ENCODE results near the gene DGKI. TPM values are rescaled to one million over a fixed set of nuclear protein-coding genes. Genes with fewer than 3 reads are reported as not detected.

DGKI gene
- total RNA-seq, 1 experiment from 2014 or later: 0.41 TPM

- CTCF ChIA-PET: no interaction called here
- H3F3A ChIP-seq (ENCODE audit: insufficient read depth, low read depth): no peaks in the 10 kb centered on the region
- H3K36me3 ChIP-seq (ENCODE audit: low read depth): no peaks in the 10 kb centered on the region
- H3K79me2 ChIP-seq (ENCODE audit: low read depth): no peaks in the 10 kb centered on the region
- no peak overlapping the region for H3K27ac ChIP-seq
- H2AFZ ChIP-seq: no peak overlapping the region
- no peaks in the 10 kb centered on the region for H3K9me3 ChIP-seq (ENCODE audit: insufficient read depth, low read depth)
- no peak for DNase-seq
- POLR2A ChIA-PET (ENCODE audit: unreplicated experiment): no interaction called here
- H3K4me3 ChIP-seq: no peak overlapping the region
- BruUV-seq (replicated peaks): no TSS peak
- H3K9me2 ChIP-seq (ENCODE audit: insufficient read depth): no peaks in the 10 kb centered on the region
- intact Hi-C loops (cut with micrococcal nuclease; ENCODE audit: unreplicated experiment): no loop called here
- H3K4me2 ChIP-seq: no peak overlapping the region
- H4K20me1 ChIP-seq (ENCODE audit: insufficient read depth): no peaks in the 10 kb centered on the region
- peaks cover 54% of the 10 kb centered on the region for H3K27me3 ChIP-seq (ENCODE audit: insufficient read depth, low read depth)
- TF ChIP-seq EZH2 (IDR thresholded peaks at IDR 0.05; ENCODE audit: low read depth): no peak
- no peak for TF ChIP-seq CTCF (conservative IDR thresholded peaks at IDR 0.05)
- no peaks in the 10 kb centered on the region for H3K4me1 ChIP-seq (replicated peaks; ENCODE audit: insufficient read depth)
These were observed 162.0 kb downstream of the DGKI start for GRCh38 chr7:137684776-137685175.

GRCh38 chr7:137684316-137684715 lies 162.5 kb downstream of the DGKI start:
- CTCF ChIA-PET: interaction anchor here (0.8 kb wide), 1 partner anchor 17 kb away, joined by 3 read pairs; no protein-coding TSS in a partner anchor
- BruUV-seq (replicated peaks): no TSS peak
- Histone ChIP-seq H3K4me2 (no peak overlapping the region), H3K36me3 (ENCODE audit: low read depth) (no peaks in the 10 kb centered on the region), H3K79me2 (ENCODE audit: low read depth) (no peaks in the 10 kb centered on the region), H4K20me1 (ENCODE audit: insufficient read depth) (no peaks in the 10 kb centered on the region), H3K9me3 (ENCODE audit: insufficient read depth, low read depth) (no peaks in the 10 kb centered on the region), H3K4me3 (no peak overlapping the region), H3K9me2 (ENCODE audit: insufficient read depth) (no peaks in the 10 kb centered on the region), H3K4me1 (replicated peaks; ENCODE audit: insufficient read depth) (no peaks in the 10 kb centered on the region), H2AFZ (no peak overlapping the region), H3K27me3 (ENCODE audit: insufficient read depth, low read depth) (peaks cover 52% of the 10 kb centered on the region), H3K27ac (no peak overlapping the region), H3F3A (ENCODE audit: insufficient read depth, low read depth) (no peaks in the 10 kb centered on the region)
- TF ChIP-seq EZH2 (IDR thresholded peaks at IDR 0.05; ENCODE audit: low read depth): no peak
- TF ChIP-seq CTCF (conservative IDR thresholded peaks at IDR 0.05): no peak
- DNase-seq: no peak
- intact Hi-C loops (cut with micrococcal nuclease; ENCODE audit: unreplicated experiment): no loop called here
- POLR2A ChIA-PET (ENCODE audit: unreplicated experiment): no interaction called here

- ChIA-PET POLR2A (ENCODE audit: unreplicated experiment) (no interaction called here), CTCF (no interaction called here)
- H3F3A ChIP-seq (ENCODE audit: insufficient read depth, low read depth): no peaks in the 10 kb centered on the region
- H3K36me3 ChIP-seq (ENCODE audit: low read depth): no peaks in the 10 kb centered on the region
- no peak overlapping the region for H3K27ac ChIP-seq
- no peak overlapping the region for H2AFZ ChIP-seq
- no peak overlapping the region for H3K4me2 ChIP-seq
- BruUV-seq (replicated peaks): no TSS peak
- no peaks in the 10 kb centered on the region for H3K9me3 ChIP-seq (ENCODE audit: insufficient read depth, low read depth)
- no peak for DNase-seq
- intact Hi-C loops (cut with micrococcal nuclease; ENCODE audit: unreplicated experiment): no loop called here
- H3K79me2 ChIP-seq (ENCODE audit: low read depth): no peaks in the 10 kb centered on the region
- no peak overlapping the region for H3K4me3 ChIP-seq
- H3K9me2 ChIP-seq (ENCODE audit: insufficient read depth): no peaks in the 10 kb centered on the region
- H4K20me1 ChIP-seq (ENCODE audit: insufficient read depth): no peaks in the 10 kb centered on the region
- peaks cover 37% of the 10 kb centered on the region for H3K27me3 ChIP-seq (ENCODE audit: insufficient read depth, low read depth)
- no peaks in the 10 kb centered on the region for H3K4me1 ChIP-seq (replicated peaks; ENCODE audit: insufficient read depth)
- TF ChIP-seq EZH2 (IDR thresholded peaks at IDR 0.05; ENCODE audit: low read depth) (no peak), CTCF (conservative IDR thresholded peaks at IDR 0.05) (no peak)
These were observed 164.2 kb downstream of the DGKI start for GRCh38 chr7:137682596-137682995.
